ENCODE measurements around the gene MLH1.

MLH1 gene

GRCh38 chr3:37067577-37067976 lies 74.3 kb downstream of the MLH1 start:
- H3K27me3 Mint-ChIP-seq: no peaks in the 10 kb centered on the region
- H3K36me3 Mint-ChIP-seq: peaks cover 23% of the 10 kb centered on the region
- peaks cover 2% of the 10 kb centered on the region for H3K4me1 Mint-ChIP-seq
- no peak overlapping the region for H3K4me3 Mint-ChIP-seq
- DNase-seq (ENCODE audit: low spot score in 2 of 2) (no peak), ATAC-seq (ENCODE audit: low read depth) (no peak)
- H3K9me3 Mint-ChIP-seq: no peaks in the 10 kb centered on the region
- no peak overlapping the region for H3K27ac Mint-ChIP-seq

GRCh38 chr3:37068031-37068430 lies 74.7 kb downstream of the MLH1 start:
- H3K4me1 Mint-ChIP-seq: peaks cover 2% of the 10 kb centered on the region
- ATAC-seq (ENCODE audit: low read depth) (no peak), DNase-seq (ENCODE audit: low spot score in 2 of 2) (no peak)
- H3K4me3 Mint-ChIP-seq: no peak overlapping the region
- H3K36me3 Mint-ChIP-seq: peaks cover 25% of the 10 kb centered on the region
- no peaks in the 10 kb centered on the region for H3K27me3 Mint-ChIP-seq
- no peaks in the 10 kb centered on the region for H3K9me3 Mint-ChIP-seq
- no peak overlapping the region for H3K27ac Mint-ChIP-seq

GRCh38 chr3:37071921-37072320 lies 78.6 kb downstream of the MLH1 start:
- H3K27ac Mint-ChIP-seq: no peak overlapping the region
- DNase-seq (ENCODE audit: low spot score in 2 of 2) (no peak), ATAC-seq (ENCODE audit: low read depth) (no peak)
- H3K27me3 Mint-ChIP-seq: no peaks in the 10 kb centered on the region
- no peaks in the 10 kb centered on the region for H3K4me1 Mint-ChIP-seq
- peaks cover 28% of the 10 kb centered on the region for H3K36me3 Mint-ChIP-seq
- H3K9me3 Mint-ChIP-seq: no peaks in the 10 kb centered on the region
- H3K4me3 Mint-ChIP-seq: no peak overlapping the region

- Mint-ChIP-seq H3K27ac (no peak overlapping the region), H3K4me1 (no peaks in the 10 kb centered on the region), H3K36me3 (peaks cover 33% of the 10 kb centered on the region), H3K9me3 (no peaks in the 10 kb centered on the region), H3K4me3 (no peak overlapping the region), H3K27me3 (no peaks in the 10 kb centered on the region)
- no peak for ATAC-seq (ENCODE audit: low read depth)
- DNase-seq (ENCODE audit: low spot score in 2 of 2): no peak
These were observed 79.6 kb downstream of the MLH1 start for GRCh38 chr3:37072892-37073291.

GRCh38 chr3:37074178-37074577 lies 80.9 kb downstream of the MLH1 start:
- Mint-ChIP-seq H3K36me3 (peaks cover 42% of the 10 kb centered on the region), H3K27ac (no peak overlapping the region), H3K27me3 (no peaks in the 10 kb centered on the region), H3K4me1 (no peaks in the 10 kb centered on the region), H3K4me3 (no peak overlapping the region), H3K9me3 (no peaks in the 10 kb centered on the region)
- DNase-seq (ENCODE audit: low spot score in 2 of 2) (no peak), ATAC-seq (ENCODE audit: low read depth) (no peak)

- no peaks in the 10 kb centered on the region for H3K9me3 Mint-ChIP-seq
- DNase-seq (ENCODE audit: low spot score in 2 of 2) (no peak), ATAC-seq (ENCODE audit: low read depth) (no peak)
- H3K27ac Mint-ChIP-seq: no peak overlapping the region
- H3K36me3 Mint-ChIP-seq: peaks cover 46% of the 10 kb centered on the region
- no peaks in the 10 kb centered on the region for H3K4me1 Mint-ChIP-seq
- H3K4me3 Mint-ChIP-seq: no peak overlapping the region
- H3K27me3 Mint-ChIP-seq: no peaks in the 10 kb centered on the region
These were observed 82.6 kb downstream of the MLH1 start for GRCh38 chr3:37075955-37076354.

- Mint-ChIP-seq H3K4me3 (no peak overlapping the region), H3K4me1 (no peaks in the 10 kb centered on the region), H3K36me3 (peaks cover 27% of the 10 kb centered on the region), H3K27me3 (no peaks in the 10 kb centered on the region), H3K27ac (no peak overlapping the region), H3K9me3 (no peaks in the 10 kb centered on the region)
- no peak for ATAC-seq (ENCODE audit: low read depth)
- no peak for DNase-seq (ENCODE audit: low spot score in 2 of 2)
These were observed 89.0 kb downstream of the MLH1 start for GRCh38 chr3:37082317-37082716.

- Mint-ChIP-seq H3K4me1 (no peaks in the 10 kb centered on the region), H3K4me3 (no peak overlapping the region), H3K27me3 (no peaks in the 10 kb centered on the region), H3K27ac (no peak overlapping the region), H3K36me3 (peaks cover 18% of the 10 kb centered on the region), H3K9me3 (no peaks in the 10 kb centered on the region)
- no peak for DNase-seq (ENCODE audit: low spot score in 2 of 2)
- no peak for ATAC-seq (ENCODE audit: low read depth)
These were observed 93.6 kb downstream of the MLH1 start for GRCh38 chr3:37086918-37087317.

- Mint-ChIP-seq H3K27ac (no peak overlapping the region), H3K4me3 (no peak overlapping the region), H3K36me3 (peaks cover 19% of the 10 kb centered on the region), H3K4me1 (peaks cover 2% of the 10 kb centered on the region), H3K9me3 (no peaks in the 10 kb centered on the region), H3K27me3 (no peaks in the 10 kb centered on the region)
- ATAC-seq (ENCODE audit: low read depth): no peak
- no peak for DNase-seq (ENCODE audit: low spot score in 2 of 2)
These were observed 94.6 kb downstream of the MLH1 start for GRCh38 chr3:37087870-37088269.

GRCh38 chr3:37092484-37092883 lies 99.2 kb downstream of the MLH1 start:
- H3K27ac Mint-ChIP-seq: no peak overlapping the region
- no peak overlapping the region for H3K4me3 Mint-ChIP-seq
- ATAC-seq (ENCODE audit: low read depth) (no peak), DNase-seq (ENCODE audit: low spot score in 2 of 2) (no peak)
- peaks cover 2% of the 10 kb centered on the region for H3K4me1 Mint-ChIP-seq
- H3K9me3 Mint-ChIP-seq: no peaks in the 10 kb centered on the region
- H3K27me3 Mint-ChIP-seq: no peaks in the 10 kb centered on the region
- peaks cover 23% of the 10 kb centered on the region for H3K36me3 Mint-ChIP-seq

- peaks cover 20% of the 10 kb centered on the region for H3K36me3 Mint-ChIP-seq
- DNase-seq (ENCODE audit: low spot score in 2 of 2) (no peak), ATAC-seq (ENCODE audit: low read depth) (no peak)
- no peaks in the 10 kb centered on the region for H3K9me3 Mint-ChIP-seq
- H3K4me1 Mint-ChIP-seq: peaks cover 2% of the 10 kb centered on the region
- H3K27ac Mint-ChIP-seq: peak overlapping the region; percentile 0
- H3K4me3 Mint-ChIP-seq: no peak overlapping the region
- no peaks in the 10 kb centered on the region for H3K27me3 Mint-ChIP-seq
These were observed 100.2 kb downstream of the MLH1 start for GRCh38 chr3:37093481-37093880.

- H3K4me3 Mint-ChIP-seq: no peak overlapping the region
- H3K36me3 Mint-ChIP-seq: peaks cover 20% of the 10 kb centered on the region
- H3K27me3 Mint-ChIP-seq: no peaks in the 10 kb centered on the region
- ATAC-seq (ENCODE audit: low read depth) (no peak), DNase-seq (ENCODE audit: low spot score in 2 of 2) (no peak)
- H3K9me3 Mint-ChIP-seq: no peaks in the 10 kb centered on the region
- no peak overlapping the region for H3K27ac Mint-ChIP-seq
- H3K4me1 Mint-ChIP-seq: peaks cover 2% of the 10 kb centered on the region
These were observed 101.3 kb downstream of the MLH1 start for GRCh38 chr3:37094636-37095035.

GRCh38 chr3:37096288-37096687 lies 103.0 kb downstream of the MLH1 start:
- Mint-ChIP-seq H3K27ac (no peak overlapping the region), H3K9me3 (no peaks in the 10 kb centered on the region), H3K27me3 (no peaks in the 10 kb centered on the region), H3K4me1 (peaks cover 2% of the 10 kb centered on the region), H3K4me3 (no peak overlapping the region), H3K36me3 (peaks cover 17% of the 10 kb centered on the region)
- ATAC-seq (ENCODE audit: low read depth) (no peak), DNase-seq (ENCODE audit: low spot score in 2 of 2) (no peak)

GRCh38 chr3:37096975-37097374 lies 103.7 kb downstream of the MLH1 start:
- Mint-ChIP-seq H3K36me3 (peaks cover 15% of the 10 kb centered on the region), H3K4me1 (peaks cover 2% of the 10 kb centered on the region), H3K27me3 (no peaks in the 10 kb centered on the region), H3K9me3 (no peaks in the 10 kb centered on the region), H3K4me3 (no peak overlapping the region), H3K27ac (no peak overlapping the region)
- DNase-seq (ENCODE audit: low spot score in 2 of 2): no peak
- no peak for ATAC-seq (ENCODE audit: low read depth)

- H3K36me3 Mint-ChIP-seq: peaks cover 14% of the 10 kb centered on the region
- ATAC-seq (ENCODE audit: low read depth) (no peak), DNase-seq (ENCODE audit: low spot score in 2 of 2) (no peak)
- H3K9me3 Mint-ChIP-seq: no peaks in the 10 kb centered on the region
- H3K27ac Mint-ChIP-seq: no peak overlapping the region
- no peak overlapping the region for H3K4me3 Mint-ChIP-seq
- H3K4me1 Mint-ChIP-seq: no peaks in the 10 kb centered on the region
- H3K27me3 Mint-ChIP-seq: no peaks in the 10 kb centered on the region
These were observed 104.5 kb downstream of the MLH1 start for GRCh38 chr3:37097776-37098175.

GRCh38 chr3:37098884-37099283 lies 105.6 kb downstream of the MLH1 start:
- peaks cover 6% of the 10 kb centered on the region for H3K36me3 Mint-ChIP-seq
- H3K27ac Mint-ChIP-seq: no peak overlapping the region
- no peaks in the 10 kb centered on the region for H3K9me3 Mint-ChIP-seq
- H3K4me3 Mint-ChIP-seq: no peak overlapping the region
- ATAC-seq (ENCODE audit: low read depth) (no peak), DNase-seq (ENCODE audit: low spot score in 2 of 2) (no peak)
- H3K27me3 Mint-ChIP-seq: no peaks in the 10 kb centered on the region
- peaks cover 2% of the 10 kb centered on the region for H3K4me1 Mint-ChIP-seq
